Left renal cortex interstitium (tissue), 4 donors: ENCODE measurements around the gene ZNF552. TPM values are rescaled to one million over a fixed set of nuclear protein-coding genes. Genes with fewer than 3 reads are reported as not detected.

Experiments used
- DNase-seq, 4 donors: peaks; one replicate each; pipeline ENCODE4 v3.0.0-alpha.2; 2013; ENCODE audit warnings: low read depth in 4 of 4, low spot score in 2 of 4, missing footprints in 1 of 4
- polyA plus RNA-seq, 4 donors: library from polyadenylated mRNA; unstranded; fragments of 120-200 nt; gene quantifications; one replicate each; pipeline ENCODE4 v1.2.1, GENCODE V29; 2013; ENCODE audit not compliant: insufficient read length in 4 of 4

ZNF552 gene
- polyA plus RNA-seq, 4 donors: 13.8 to 28.8 (median 21.4) TPM

GRCh38 chr19:57779220-57779845 lies 35.4 kb downstream of the ZNF552 start:
- DNase-seq: no peak

DNA sequence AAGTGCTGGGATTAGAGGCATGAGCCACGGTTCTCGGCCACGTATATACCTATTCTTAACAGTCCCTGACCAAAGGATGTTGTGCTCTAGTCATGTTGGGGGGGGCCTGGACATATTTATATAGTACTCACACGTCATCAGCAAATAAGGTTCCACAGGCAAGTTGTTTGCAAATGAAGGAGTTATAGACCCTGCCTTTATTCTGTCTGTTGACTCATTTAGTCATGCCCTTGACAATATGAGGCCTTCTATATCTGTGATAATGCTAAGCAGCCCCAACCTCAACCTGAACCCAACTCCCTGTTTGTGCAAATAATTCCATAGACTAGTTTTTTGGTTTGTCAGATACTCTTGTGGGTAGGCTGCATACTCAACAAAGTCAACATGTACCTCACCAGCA lies 36.4 kb downstream of the ZNF552 start:
- no peak for DNase-seq

GRCh38 chr19:57776764-57777296 lies 37.9 kb downstream of the ZNF552 start:
- no peak for DNase-seq

GRCh38 chr19:57773488-57773887 lies 41.2 kb downstream of the ZNF552 start:
- no peak for DNase-seq

GRCh38 chr19:57771417-57771816 lies 43.3 kb downstream of the ZNF552 start:
- no peak for DNase-seq

DNA sequence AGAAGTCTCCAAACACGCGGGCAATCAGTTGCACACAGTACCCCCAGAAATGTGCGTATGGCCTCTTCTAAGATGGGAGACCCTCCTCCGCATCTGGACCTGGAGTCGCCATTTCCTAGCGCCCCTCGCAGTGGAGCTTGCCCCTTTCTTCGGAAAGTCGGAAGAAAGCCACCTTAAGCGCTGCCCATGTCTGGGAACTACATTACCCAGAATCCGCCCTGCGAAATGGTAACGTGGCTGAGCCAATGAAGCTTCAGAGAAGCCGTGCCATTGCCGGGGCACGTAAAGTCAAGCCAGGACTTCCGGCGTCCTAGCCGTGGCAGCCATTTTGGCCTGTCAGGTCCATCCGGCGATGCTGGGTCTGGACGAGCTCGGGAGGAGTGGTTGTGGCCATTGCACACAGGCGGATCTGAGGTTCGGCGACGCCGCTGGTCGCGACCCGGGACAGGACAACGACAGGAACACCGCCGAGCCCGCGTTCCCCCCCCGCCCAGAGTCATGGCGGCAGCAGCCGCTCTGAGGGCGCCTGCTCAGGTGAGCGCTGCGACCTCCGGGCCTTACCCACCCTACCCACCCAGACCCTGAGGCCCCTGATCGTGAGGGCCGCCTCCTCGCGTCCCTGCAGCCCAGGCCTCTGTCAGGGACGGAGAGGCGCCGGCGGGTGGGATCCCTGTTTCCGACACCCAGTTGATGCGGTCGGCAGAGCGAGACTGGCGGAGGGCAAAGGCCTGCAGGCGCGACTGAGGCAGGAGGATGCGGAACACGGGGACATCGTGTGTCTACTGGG lies 45.2 kb downstream of the ZNF552 start, which contains the start of gene ZNF586:
ZNF586 (plus strand) TSS at position 332 of the 787 bp plus-strand sequence; CDS start at position 499, 167 bp downstream.
- peak; percentile 53 to 87 (median 77) for DNase-seq

- no peak for DNase-seq
Observed at GRCh38 chr19:57759096-57759495, 55.6 kb downstream of the ZNF552 start.

- no peak for DNase-seq
Observed at GRCh38 chr19:57757941-57758340, 56.8 kb downstream of the ZNF552 start.

Other genes with a start within 250 kb of the ZNF552 start
- 1 to 10 TPM; 7.9 to 9.4 (median 8.0) TPM for gene ZNF416, start 236.0 kb downstream of the ZNF552 start, polyA plus RNA-seq
- 10 to 100 TPM; 17.4 to 18.6 (median 18.2) TPM for gene ZIK1, start 230.8 kb downstream of the ZNF552 start, polyA plus RNA-seq
- gene ZNF530, start 215.0 kb downstream of the ZNF552 start, polyA plus RNA-seq: 1 to 10 TPM; 4.3 to 6.8 (median 5.5) TPM
- 10 to 100 TPM; 25.9 to 29.9 (median 27.3) TPM for gene ZNF134, start 200.7 kb downstream of the ZNF552 start, polyA plus RNA-seq
- gene ZNF211, start 181.7 kb downstream of the ZNF552 start, polyA plus RNA-seq: 10 to 100 TPM; 24.5 to 49.8 (median 40.5) TPM
- gene ZSCAN4, start 146.0 kb downstream of the ZNF552 start, polyA plus RNA-seq: under 1 TPM in 3 of 4 donors, not detected in 1; 0.09 to 0.16 (median 0.11) TPM
- gene ZNF551, start 132.9 kb downstream of the ZNF552 start, polyA plus RNA-seq: 10 to 100 TPM; 11.6 to 20.3 (median 14.3) TPM
- gene ZNF154, start 105.7 kb downstream of the ZNF552 start, polyA plus RNA-seq: 10 to 100 TPM; 23.6 to 39.8 (median 30.6) TPM
- 10 to 100 TPM; 16.0 to 23.7 (median 19.4) TPM for gene ZNF671, start 87.3 kb downstream of the ZNF552 start, polyA plus RNA-seq
- 10 to 100 TPM; 32.6 to 44.3 (median 41.2) TPM for gene ZNF776, start 68.1 kb downstream of the ZNF552 start, polyA plus RNA-seq
- 10 to 100 TPM; 15.8 to 35.0 (median 24.2) TPM for gene ZNF586, start 45.2 kb downstream of the ZNF552 start, polyA plus RNA-seq
- gene ZNF587B, start 15.4 kb upstream of the ZNF552 start, polyA plus RNA-seq: 10 to 100 TPM; 11.4 to 20.5 (median 14.5) TPM
- gene ZNF587, start 34.9 kb upstream of the ZNF552 start, polyA plus RNA-seq: 10 to 100 TPM; 16.6 to 47.1 (median 30.6) TPM
- 10 to 100 TPM; 42.5 to 90.4 (median 65.0) TPM for gene ZNF814, start 74.1 kb upstream of the ZNF552 start, polyA plus RNA-seq
- 10 to 100 TPM; 20.7 to 42.8 (median 28.0) TPM for gene ZNF417, start 101.7 kb upstream of the ZNF552 start, polyA plus RNA-seq
- 10 to 100 TPM; 19.6 to 41.4 (median 25.0) TPM for gene ZNF418, start 120.5 kb upstream of the ZNF552 start, polyA plus RNA-seq
- 10 to 100 TPM in 2 of 4 donors, 1 to 10 TPM in 2; 7.4 to 10.9 (median 9.4) TPM for gene ZNF256, start 132.8 kb upstream of the ZNF552 start, polyA plus RNA-seq
- gene C19orf18, start 159.6 kb upstream of the ZNF552 start, polyA plus RNA-seq: 1 to 10 TPM; 1.7 to 5.7 (median 2.7) TPM
- gene ZNF606, start 187.9 kb upstream of the ZNF552 start, polyA plus RNA-seq: 10 to 100 TPM; 27.2 to 36.5 (median 30.6) TPM
- gene ZSCAN1, start 219.1 kb upstream of the ZNF552 start, polyA plus RNA-seq: 1 to 10 TPM; 2.5 to 7.9 (median 5.8) TPM
- gene ZNF135, start 244.4 kb upstream of the ZNF552 start, polyA plus RNA-seq: 10 to 100 TPM; 19.2 to 31.1 (median 26.1) TPM